HG03378 (cell line): Measurements from ENCODE around the gene PPDPF.
"Not testable (repeated sequence)": the region's sequence is repeated elsewhere in the genome, so short reads cannot be mapped to it uniquely, and the experiment has no call there.

Source experiments
- ATAC-seq: cut with Tn5 transposase; IDR thresholded peaks from one replicate; pipeline ENCODE4 v1.9.1; 2021; ENCODE audit warnings: mild to moderate bottlenecking, moderate library complexity; ENCODE audit not compliant: unreplicated experiment

The PPDPF gene, protein sequence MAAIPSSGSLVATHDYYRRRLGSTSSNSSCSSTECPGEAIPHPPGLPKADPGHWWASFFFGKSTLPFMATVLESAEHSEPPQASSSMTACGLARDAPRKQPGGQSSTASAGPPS

DNA sequence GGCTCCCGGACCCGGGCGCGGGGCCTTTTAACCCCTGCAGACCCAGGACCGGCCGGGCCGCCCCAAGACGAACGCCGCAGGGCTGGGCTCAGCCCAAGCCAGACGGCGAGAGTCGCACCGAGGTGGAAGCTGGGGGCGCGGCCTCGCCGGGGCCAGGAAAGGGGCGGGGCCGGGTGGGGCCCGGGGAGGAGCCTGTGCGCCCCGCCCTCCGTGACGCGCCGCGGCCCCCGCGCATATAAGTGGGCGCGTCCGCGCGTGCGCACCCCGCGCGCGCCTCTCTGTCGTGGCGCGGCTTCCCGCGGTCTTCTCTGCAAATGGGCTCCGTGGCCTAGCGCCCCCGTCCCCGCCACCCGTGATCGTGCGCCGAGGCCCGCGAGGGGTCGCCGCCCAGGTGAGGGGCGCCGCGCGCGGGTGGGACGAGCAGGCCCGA, at the start of gene PPDPF:
TSS of gene PPDPF (plus strand) at position 262 of the 430 bp plus-strand sequence. CDS start 544 bp downstream, outside the sequence.
- no peak for ATAC-seq

DNA sequence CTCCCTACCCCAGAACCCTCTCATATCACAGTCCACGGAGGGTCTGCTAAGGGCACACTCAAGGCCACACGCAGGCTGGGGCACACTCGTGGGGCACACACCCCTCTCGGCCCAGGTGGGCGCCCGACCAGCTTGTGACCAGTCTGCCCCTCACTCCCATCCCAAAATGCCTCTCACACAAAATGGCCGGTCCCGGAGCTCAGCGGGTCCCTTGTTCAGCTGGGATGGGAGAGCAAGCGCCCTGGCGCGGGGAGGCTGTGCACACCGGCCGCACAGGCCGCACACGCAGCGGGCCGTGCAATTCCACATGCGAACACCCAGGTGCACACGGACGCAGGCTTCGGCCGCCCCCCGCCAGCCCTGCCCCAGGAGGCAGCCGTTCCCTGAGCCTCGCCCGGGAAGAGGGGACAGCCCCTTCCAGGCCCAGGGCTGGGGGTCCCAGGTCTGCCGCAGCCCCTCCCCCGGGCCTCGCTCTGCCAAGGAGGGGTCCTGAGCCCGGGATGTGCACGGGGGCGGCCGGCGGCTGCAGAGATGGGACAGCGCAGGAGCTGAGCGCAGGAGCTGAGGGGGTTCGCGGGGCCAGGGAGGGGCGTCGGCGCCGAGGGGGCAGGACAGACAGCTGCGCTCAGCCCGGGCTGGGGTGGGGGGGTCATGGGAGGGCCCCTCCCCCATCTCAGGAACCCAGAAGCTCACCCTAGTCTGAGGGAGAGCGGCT, 49.4 kb upstream of the PPDPF start:
- ATAC-seq: no peak

DNA sequence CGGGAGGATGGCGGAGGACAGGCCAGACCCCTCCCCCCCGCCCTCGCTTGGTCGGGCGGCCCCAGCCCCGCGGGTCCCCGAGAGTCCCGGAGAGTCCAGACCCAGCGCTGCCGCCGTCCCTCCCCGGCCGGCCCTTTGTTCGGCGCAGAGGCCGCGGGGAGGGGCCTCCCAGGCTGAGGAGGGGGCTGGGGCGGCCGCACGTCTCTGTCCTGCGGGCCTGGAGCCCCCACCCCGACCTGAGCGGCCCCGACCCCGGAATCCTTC, 48.9 kb upstream of the PPDPF start:
- no peak for ATAC-seq

DNA sequence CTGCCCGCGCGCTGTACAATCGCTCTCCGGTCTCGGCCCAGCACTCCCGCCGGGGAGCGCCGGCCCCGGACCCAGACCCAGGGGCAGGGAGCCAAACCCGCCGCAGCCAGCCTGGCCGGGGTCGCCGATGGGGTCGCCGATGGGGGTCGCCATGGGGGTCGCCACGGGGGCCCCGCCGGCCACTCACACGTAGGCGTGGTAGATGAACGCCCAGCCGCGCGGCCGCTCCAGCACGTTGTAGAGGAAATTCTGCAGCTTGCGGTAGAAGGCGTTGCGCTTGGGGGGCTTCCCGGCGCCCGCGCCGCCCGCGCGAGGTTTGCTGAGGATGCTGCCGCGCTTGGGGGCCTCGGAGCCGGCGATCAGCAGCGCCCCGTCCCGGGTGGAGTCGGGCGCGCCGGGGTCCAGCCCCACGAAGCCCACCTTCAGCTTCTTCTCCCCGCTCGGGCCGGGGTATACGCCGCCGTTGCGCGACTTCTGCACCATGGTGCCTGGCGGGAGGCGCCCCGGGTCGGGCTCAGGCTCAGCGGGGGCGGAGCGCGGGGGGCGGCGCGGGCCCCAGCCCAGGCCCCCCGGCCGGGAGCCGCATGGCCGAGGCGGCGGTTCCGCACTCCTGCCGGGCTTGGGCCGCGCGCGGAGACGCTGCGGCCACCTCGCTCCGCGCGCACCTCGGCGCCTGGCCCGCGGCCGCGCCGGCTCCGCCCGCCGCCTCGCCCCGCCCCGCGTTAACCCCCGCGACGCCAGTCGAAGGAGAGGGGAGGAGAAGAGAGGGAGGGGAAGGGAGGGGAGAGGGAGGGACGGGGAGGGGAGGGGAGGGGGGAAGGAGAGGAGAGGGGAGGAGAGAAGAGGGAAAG, 48.4 kb upstream of the PPDPF start, which contains the start of gene KCNQ2:
TSS of gene KCNQ2 (minus strand) at position 675 of the 851 bp plus-strand sequence. CDS start at position 483, 192 bp downstream.
- ATAC-seq: no peak

DNA sequence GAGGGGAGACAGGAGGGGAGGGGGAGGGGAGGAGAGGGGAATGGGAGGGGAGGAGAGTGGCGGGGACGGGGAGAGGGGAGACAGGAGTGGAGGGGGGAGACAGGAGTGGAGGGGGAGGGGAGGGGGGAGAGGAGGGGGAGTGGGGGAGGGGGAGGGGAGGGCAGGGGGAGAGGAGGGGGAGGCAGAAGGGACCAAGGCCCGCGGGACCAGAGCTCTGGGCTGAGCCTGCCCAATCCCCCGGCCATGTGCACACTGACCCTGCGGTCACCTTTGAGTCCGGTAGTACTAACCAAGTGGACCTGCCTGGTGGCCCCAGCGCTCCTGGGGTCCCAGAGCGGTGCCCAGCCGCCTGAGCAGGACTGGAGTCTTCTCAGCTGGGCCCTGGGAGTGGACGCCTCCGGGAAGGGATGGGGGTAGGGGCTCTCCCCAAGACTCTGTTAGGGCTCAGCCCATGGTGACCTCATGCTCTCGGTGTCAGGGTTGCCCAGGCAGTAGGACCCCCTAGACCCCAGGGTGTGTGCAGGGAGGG, 47.6 kb upstream of the PPDPF start:
- no peak for ATAC-seq

DNA sequence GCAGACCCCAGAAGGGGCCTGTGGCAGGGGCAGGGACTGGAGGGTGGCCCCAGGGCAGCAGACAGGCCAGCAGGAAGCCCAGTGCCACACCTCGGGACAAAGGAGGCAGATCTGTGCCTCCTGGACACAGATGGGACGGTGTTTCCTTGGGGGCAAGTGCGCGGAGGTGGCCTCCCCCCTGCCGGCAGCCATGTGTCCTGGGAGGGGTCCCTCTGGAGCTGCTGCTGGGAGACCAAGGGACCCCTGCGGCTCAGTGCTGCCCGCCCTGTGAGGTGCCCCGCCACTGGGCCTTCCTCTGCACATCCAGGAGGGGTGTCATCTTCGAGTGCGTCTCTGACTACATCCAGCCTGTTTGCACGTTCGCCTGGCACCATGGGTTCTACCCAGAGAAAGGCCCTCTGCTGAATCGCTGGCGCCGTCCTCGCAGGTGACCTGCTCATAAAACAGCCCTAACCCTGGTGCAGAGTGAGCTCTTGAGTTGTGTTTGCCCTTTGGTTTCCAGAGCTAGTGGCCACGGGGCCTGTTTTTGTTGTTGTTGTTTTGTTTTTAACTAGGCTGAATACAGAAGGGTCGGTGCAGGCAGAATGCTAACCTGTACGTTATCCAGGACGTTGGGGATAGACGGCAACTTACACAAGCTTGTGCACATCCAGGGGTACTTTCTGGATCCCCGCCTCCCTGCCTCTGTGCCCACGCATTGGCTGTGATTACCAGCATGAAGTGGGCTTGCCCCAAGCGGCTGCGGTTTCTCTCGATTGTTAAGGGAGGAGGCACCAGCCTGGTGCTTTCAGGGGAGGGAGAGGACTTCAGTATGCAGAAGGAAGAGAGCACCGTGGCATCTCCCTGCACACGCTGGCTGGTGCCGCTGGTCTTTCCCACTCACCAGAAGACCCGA, 46.8 kb upstream of the PPDPF start:
- ATAC-seq: no peak

DNA sequence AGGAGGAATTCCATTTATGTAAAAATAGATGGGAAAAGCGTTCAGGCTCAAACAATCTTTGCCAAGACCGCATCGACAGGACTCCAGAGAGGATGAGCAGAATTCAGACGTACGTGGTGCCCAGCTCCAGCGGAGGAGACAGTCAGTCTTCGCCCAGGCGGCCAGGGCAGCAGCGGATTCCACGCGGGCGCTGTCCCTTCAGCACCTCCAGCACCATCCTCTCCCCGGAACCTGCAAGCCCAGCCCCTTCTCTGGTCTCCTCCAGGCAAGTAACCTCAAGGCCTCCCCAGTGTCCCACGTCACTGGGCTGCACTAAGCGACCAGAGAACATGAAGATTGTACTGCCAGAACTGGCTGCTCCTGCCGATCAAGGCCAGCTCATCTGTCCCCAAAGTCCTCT, 45.4 kb upstream of the PPDPF start:
- no peak for ATAC-seq

DNA sequence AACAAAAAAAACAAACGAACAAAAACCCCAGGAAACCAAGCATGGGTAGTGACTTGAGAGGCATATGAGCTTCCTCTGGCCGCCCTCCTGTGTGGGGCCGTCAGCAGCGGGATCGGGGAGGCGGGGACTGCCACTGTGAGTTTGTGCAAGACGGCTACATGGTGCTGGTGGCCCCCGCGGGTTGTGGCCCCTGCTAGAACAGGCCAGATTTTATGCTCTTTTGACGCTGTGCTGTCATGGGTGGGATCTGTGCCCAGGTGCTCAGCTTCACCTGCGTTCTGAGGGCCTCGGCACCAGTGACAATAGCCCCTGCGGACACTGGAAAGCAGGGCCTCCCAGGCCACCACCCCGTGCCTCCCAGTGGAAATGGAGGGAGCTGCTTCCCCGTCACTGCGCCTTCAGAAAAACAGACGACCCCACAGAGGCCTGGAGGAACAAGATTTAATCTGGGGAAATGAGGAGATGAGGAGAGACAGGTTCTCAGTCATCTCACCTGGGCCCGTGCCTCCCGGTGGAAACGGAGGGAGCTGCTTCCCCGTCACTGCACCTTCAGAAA, 43.4 kb upstream of the PPDPF start:
- no peak for ATAC-seq

DNA sequence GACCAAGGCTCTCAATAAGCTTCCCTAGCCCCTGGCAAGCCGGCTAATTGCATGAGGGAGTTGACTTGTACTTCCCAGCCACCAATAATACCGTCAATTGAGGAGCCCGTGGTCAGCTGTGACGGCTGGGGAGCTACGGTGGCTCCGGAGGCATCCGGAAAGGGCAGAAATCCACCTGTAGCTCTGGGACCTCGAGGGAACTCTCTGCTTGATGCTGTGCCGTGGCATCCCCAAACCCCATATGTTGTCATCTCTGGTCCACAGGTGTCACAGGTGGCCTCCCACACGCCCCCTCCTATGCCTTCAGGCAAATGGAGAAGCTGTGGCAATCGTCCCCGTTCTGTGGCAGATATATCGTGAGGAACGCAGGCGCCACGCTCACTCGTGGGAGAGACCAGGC, 42.6 kb upstream of the PPDPF start:
- ATAC-seq: no peak

DNA sequence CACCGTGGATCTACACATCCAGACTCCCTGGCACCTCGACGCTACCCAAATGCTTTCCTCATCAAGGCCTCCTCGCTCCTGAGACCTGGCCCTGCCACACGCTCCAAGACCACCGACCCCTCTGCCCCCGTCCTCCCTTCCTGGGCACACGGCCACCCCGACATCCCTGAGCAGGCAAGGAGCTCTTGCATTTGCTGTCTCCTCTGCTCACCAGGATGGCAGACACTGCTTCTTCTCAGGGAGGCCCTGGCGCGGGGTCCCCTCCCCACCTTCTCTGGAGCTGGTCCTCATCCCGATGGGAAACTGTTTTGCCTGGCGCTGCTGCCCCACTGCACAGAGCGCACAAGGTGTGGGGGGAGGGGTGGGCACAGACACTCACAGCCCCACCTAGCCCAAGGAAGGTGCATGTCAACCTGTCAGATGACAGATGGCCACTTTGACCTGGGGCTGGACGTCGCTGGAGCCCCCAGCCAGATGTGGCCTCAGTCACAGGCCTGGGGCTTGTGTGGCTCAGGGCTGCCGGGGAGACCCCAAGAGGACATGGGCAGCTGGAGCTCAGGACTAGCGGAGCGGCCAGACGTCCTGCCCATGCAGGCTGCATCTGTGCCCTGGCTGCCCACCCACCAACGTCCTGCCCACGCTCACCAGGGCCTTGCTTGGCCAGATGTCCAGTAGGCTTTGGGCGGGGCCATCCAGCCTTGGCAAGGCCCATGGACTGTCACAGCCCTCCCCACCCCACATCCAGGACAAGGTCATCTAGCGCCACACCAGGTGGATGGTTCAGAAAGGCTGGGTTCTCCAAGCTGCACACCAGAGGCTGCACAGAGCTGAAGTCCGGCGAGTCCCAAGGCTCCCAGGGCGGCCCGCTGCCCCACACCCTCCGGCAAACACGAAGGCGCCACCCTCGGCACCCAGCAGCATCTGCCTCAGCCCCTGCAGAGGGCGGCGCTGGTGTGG, 41.9 kb upstream of the PPDPF start:
- ATAC-seq: no peak

DNA sequence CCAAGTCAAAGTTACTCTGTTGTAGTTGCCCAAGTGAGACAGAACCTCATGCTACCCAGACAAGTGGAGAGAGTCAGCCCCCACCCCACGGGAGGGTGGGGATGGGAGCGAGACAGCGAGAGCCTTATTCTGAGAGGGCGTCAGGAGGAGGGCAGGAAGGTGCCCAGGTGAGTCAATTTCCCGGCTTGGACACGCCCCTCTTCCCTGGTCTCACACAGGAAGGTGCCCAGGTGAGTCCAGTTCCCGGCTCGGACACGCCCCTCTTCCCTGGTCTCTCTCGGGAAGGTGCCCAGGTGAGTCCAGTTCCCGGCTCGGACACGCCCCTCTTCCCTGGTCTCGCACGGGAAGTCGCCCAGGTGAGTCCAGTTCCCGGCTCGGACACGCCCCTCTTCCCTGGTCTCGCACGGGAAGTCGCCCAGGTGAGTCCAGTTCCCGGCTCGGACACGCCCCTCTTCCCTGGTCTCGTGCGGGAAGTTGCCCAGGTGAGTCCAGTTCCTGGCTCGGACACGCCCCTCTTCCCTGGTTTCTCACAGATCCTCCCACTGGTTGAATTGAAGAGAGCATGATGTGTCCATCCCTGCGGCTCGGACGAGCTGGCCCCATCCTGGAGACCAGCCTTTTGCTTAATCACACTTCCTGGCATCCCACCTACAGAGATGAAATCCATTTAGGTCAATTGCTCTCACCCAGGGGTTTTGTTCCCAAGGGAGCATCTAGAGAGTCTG, 40.7 kb upstream of the PPDPF start:
- not testable (repeated sequence) for ATAC-seq

DNA sequence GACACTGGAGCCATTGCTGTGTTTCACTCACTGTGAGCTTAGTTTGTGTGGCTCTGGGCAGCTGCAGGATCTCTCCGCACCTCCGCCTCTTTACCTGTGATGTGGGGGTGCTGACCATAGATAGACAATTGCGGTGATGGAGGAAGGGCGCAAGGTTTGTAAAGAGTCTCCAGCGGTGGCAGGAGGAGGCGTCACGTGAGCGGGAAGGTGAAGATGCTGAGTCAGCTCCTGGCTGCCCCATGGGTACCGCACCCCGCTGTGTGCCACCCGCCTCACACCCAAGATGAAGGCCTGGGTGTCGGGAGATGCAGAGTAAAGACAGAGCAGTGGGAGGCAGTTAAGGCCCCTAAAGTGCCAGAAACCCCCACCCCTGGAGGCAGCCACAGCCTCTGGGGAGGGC, 39.1 kb upstream of the PPDPF start:
- no peak for ATAC-seq

DNA sequence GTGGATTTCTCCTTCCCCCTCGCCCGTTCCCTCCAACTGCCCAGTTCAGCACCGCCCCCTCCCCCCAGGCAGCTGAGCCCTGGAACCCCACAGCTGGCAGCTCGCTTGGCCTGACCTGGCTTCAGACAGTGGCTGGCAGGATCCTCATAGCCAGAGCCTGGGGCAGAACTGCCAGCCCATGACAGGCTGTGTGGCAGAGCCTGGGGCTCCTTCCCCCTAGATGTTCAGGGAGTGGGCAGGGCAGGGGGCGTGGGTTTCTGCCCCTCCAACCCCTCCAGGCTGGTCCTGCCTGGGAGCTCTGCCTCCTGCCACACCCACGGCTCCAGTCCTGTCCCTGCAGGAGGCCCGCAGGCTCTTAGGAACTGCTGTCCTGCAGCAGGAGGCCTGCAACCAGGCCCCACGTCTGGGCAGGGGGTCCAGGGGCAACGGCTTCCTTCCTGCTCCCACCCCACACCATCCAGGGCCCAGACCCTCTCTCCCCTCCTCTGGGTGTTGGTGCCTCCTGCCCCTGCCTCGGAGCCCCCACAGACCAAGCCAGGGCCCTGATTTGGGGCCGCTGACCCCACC, 38.5 kb upstream of the PPDPF start:
- ATAC-seq: no peak

DNA sequence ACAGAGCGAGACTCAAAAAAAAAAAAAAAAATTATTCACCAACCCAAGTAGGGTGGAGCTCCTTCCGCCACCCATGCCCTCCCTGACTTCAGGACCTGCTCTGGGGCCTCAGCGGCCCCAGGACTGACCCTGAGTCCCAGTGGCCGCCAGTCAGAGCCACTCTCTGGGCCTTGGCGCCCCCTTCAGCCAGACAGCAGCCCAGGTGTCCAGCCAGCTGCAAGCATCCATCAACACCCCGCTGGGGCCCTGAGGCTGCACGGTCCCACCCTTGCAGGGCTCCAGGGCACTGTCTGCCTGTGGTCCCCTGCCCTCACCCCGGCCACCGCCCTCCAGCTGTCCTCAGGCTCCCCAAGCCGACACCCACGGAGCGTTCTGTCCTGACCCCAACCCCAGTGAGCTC, 36.7 kb upstream of the PPDPF start:
- ATAC-seq: no peak

DNA sequence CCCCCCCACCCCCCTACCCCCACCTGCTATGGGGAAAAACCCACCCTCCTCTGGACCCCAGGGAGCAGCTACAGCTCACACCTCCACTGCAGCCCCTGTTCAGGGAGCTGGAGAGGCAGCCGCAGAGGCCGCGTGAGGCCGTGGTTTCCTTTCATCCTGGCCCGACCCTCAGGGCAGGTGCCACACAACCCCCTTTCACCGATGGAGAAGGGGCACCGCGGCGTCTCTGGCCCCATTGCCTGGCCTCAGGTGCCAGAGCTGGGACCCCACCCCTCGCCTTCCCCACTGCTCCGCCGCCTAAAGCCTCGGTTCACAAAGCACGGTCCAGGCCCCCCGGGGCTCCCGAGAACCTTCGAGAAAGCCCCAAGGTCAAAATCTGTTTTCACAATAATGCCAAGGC, 36.3 kb upstream of the PPDPF start:
- ATAC-seq: no peak

DNA sequence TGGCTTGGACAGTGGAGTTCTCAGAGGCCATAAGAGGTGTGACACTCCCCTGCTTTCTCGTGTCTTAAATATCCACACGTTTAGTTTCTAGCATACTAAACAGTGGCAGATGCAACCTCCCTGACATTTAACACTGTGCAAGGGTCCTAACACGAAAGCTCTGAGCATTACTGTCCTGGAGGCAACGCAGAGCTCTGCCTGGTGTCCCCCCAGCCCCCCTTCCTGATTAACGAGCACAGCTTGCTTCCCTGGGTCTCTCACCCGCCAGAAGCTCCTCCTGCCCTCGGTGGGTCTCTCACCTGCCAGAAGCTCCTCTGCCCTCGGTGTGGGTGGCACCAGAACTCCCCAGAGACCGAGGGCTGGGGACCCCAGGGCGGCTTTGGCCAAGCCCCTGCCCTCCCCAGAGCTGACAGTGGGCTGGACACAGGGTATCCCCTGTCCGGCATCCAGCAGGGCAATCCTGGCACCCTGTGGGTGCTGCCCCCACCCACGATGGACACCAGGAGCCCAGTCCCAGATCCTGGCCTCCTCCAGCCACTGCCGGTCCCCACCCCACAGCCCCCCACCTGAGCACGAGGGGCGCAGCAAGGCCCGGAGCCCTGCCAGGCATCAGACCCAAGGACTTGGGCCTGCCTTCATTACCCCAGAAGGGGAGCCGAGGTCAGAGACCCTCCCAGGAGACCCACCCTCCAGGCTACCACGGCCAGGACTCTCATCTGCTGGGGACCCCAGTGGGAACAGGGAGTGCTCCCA, 35.7 kb upstream of the PPDPF start:
- no peak for ATAC-seq

DNA sequence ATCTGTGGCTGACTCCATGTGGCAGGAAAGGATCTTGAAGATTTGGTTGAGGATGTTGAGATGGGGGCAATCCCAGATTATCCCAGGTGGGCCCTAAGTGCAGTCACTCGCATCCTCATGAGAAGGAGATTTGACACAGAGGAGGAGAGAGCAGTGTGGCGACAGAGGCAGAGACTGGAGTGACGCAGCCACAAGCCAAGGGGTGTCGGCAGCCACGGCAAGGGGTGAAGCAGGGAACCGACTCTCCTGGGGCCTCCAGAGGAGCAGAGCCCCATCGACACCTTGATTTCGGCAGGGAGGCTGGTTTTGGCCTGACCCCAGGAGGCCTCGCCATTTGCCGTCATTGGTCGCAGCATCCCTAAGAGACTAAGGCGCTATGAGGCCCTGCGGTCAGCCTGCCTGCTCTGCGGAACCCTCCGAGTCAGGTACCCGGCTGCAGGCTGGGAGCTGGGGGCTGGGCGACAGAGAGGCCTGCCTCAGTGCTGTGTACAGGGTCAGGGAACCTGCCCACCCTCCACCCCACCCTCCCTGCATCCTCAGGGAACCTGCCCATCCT, 34.2 kb upstream of the PPDPF start:
- no peak for ATAC-seq
